Measurements from ENCODE around the gene GALNT10.
A peak's percentile ranks its signal among the peaks of the same experiment; 100 is the strongest.

The GALNT10 gene

GRCh38 chr5:154449786-154450185 lies 259.3 kb downstream of the GALNT10 start:
- DNase-seq, result no peak

GRCh38 chr5:154451957-154452356 lies 261.4 kb downstream of the GALNT10 start:
- no peak for DNase-seq

GRCh38 chr5:154455585-154455984 lies 265.1 kb downstream of the GALNT10 start:
- DNase-seq, result no peak

GRCh38 chr5:154456540-154456939 lies 266.0 kb downstream of the GALNT10 start:
- DNase-seq, result no peak

GRCh38 chr5:154459015-154459414 lies 268.5 kb downstream of the GALNT10 start:
- DNase-seq, result no peak

GRCh38 chr5:154460172-154460571 lies 269.6 kb downstream of the GALNT10 start:
- DNase-seq, result no peak

- DNase-seq, result no peak
Measured at GRCh38 chr5:154461531-154461930, 271.0 kb downstream of the GALNT10 start.

- DNase-seq, result no peak
Measured at GRCh38 chr5:154464438-154464837, 273.9 kb downstream of the GALNT10 start.

GRCh38 chr5:154465169-154465568 lies 274.6 kb downstream of the GALNT10 start:
- DNase-seq, result no peak

- DNase-seq, result no peak
Measured at GRCh38 chr5:154466147-154466546, 275.6 kb downstream of the GALNT10 start.

GRCh38 chr5:154466671-154467070 lies 276.1 kb downstream of the GALNT10 start:
- DNase-seq, result no peak

GRCh38 chr5:154467655-154468354 lies 277.3 kb downstream of the GALNT10 start:
- peak; percentile 74 for DNase-seq

GRCh38 chr5:154470137-154470536 lies 279.6 kb downstream of the GALNT10 start:
- DNase-seq, result no peak
